ENCODE measurements around the gene CRY2. TPM values are rescaled to one million over a fixed set of nuclear protein-coding genes. Genes with fewer than 3 reads are reported as not detected.

Gene CRY2
- total RNA-seq, 6 experiments from 2014 or later, result 12.5 to 16.4 (median 14.1) TPM

GRCh38 chr11:45828996-45829395, 18.3 kb upstream of the CRY2 start:
- H3K27ac Mint-ChIP-seq, result no peak overlapping the region
- DNase-seq, result no peak
- H3K4me1 Mint-ChIP-seq (ENCODE audit: low read depth), result peaks cover 9% of the 10 kb centered on the region
- peaks cover 8% of the 10 kb centered on the region; the same call in 1 of the 2 replicates for H3K36me3 Mint-ChIP-seq (ENCODE audit: low read depth)
- H3K4me3 Mint-ChIP-seq, result no peak overlapping the region
- no peaks in the 10 kb centered on the region; the same call in 1 of the 2 replicates for H3K9me3 Mint-ChIP-seq
- peaks cover 49% of the 10 kb centered on the region for H3K27me3 Mint-ChIP-seq (ENCODE audit: insufficient read depth)
- TF ChIP-seq CTCF (IDR thresholded peaks at IDR 0.05), result no peak

GRCh38 chr11:45830596-45830995, 16.7 kb upstream of the CRY2 start:
- DNase-seq, result no peak
- H3K4me3 Mint-ChIP-seq, result no peak overlapping the region
- peaks cover 50% of the 10 kb centered on the region for H3K27me3 Mint-ChIP-seq (ENCODE audit: insufficient read depth)
- H3K27ac Mint-ChIP-seq, result no peak overlapping the region
- H3K9me3 Mint-ChIP-seq, result no peaks in the 10 kb centered on the region; the same call in 1 of the 2 replicates
- H3K36me3 Mint-ChIP-seq (ENCODE audit: low read depth), result peaks cover 8% of the 10 kb centered on the region; the same call in 1 of the 2 replicates
- TF ChIP-seq CTCF (IDR thresholded peaks at IDR 0.05), result no peak
- peaks cover 9% of the 10 kb centered on the region for H3K4me1 Mint-ChIP-seq (ENCODE audit: low read depth)

GRCh38 chr11:45832811-45833441, 14.3 kb upstream of the CRY2 start:
- Mint-ChIP-seq H3K27ac (no peak overlapping the region), H3K27me3 (ENCODE audit: insufficient read depth) (peaks cover 49% of the 10 kb centered on the region), H3K9me3 (no peaks in the 10 kb centered on the region)

GRCh38 chr11:45833761-45834160, 13.5 kb upstream of the CRY2 start:
- peaks cover 44% of the 10 kb centered on the region for H3K27me3 Mint-ChIP-seq (ENCODE audit: insufficient read depth)
- no peaks in the 10 kb centered on the region for H3K36me3 Mint-ChIP-seq (ENCODE audit: low read depth)
- peaks cover 7% of the 10 kb centered on the region for H3K4me1 Mint-ChIP-seq (ENCODE audit: low read depth)

More at GRCh38 chr11:45832811-45833441, 14.3 kb upstream of the CRY2 start:
- peaks cover 9% of the 10 kb centered on the region for H3K4me1 Mint-ChIP-seq (ENCODE audit: low read depth)
- DNase-seq, result no peak
- TF ChIP-seq CTCF (IDR thresholded peaks at IDR 0.05), result no peak
- peaks cover under 1% of the 10 kb centered on the region; the same call in 1 of the 2 replicates for H3K36me3 Mint-ChIP-seq (ENCODE audit: low read depth)
- no peak overlapping the region for H3K4me3 Mint-ChIP-seq

GRCh38 chr11:45834298-45834756, 12.9 kb upstream of the CRY2 start:
- no peak for TF ChIP-seq CTCF (IDR thresholded peaks at IDR 0.05)
- H3K27me3 Mint-ChIP-seq (ENCODE audit: insufficient read depth), result peaks cover 43% of the 10 kb centered on the region
- H3K36me3 Mint-ChIP-seq (ENCODE audit: low read depth), result no peaks in the 10 kb centered on the region
- H3K27ac Mint-ChIP-seq, result no peak overlapping the region
- no peaks in the 10 kb centered on the region for H3K9me3 Mint-ChIP-seq
- H3K4me1 Mint-ChIP-seq (ENCODE audit: low read depth), result peaks cover 1% of the 10 kb centered on the region
- DNase-seq, result no peak
- no peak overlapping the region for H3K4me3 Mint-ChIP-seq

More at GRCh38 chr11:45833761-45834160, 13.5 kb upstream of the CRY2 start:
- H3K27ac Mint-ChIP-seq, result no peak overlapping the region
- no peak overlapping the region for H3K4me3 Mint-ChIP-seq
- no peak for TF ChIP-seq CTCF (IDR thresholded peaks at IDR 0.05)
- no peaks in the 10 kb centered on the region for H3K9me3 Mint-ChIP-seq
- no peak for DNase-seq
